ENCODE measurements around the gene HSPA6.
"Not testable (repeated sequence)": the region's sequence is repeated elsewhere in the genome, so short reads cannot be mapped to it uniquely, and the experiment has no call there.

HSPA6 gene

DNA sequence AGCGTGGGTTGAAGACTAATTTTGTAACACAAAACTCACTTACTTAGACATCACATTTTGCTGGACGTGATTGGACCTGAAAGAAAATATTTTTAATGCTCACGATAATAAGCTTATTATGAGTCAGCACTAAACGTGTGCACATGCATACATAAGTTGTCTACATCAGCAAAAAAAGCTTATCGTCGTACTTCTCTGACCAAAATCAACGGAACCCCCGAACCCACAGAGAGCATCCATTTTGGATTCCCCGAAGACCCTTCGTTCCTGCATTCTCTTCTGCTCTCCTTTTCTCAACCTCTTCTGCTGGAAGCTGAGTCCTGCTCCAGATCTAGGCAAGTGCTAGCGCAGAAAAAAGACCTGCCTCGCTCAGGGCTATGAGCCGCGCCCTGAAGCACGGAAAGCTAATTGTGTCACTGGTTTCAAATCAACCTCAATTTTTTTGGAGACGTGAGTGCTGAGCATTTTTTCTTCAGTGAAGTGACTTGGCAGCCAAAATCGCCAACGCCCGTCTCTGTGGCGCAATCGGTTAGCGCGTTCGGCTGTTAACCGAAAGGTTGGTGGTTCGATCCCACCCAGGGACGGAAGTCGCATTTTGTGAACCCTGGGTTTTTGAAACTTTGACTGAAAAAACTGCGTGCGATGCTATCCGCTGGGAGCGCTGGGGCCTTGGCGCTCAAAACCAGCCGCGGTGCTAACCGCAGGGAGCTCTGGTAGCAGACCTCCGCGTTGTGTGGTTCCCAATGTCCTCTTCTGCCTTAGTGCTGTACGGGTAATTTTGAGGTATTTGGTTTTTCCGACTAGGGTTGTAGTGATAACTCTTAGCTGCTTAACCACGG is 15.6 kb downstream of the HSPA6 start:
- not testable (repeated sequence) for H3K4me1 ChIP-seq (ENCODE audit: insufficient read depth, low read length); H3K9me3 ChIP-seq (ENCODE audit: insufficient read depth, low read depth, low read length); H3K36me3 ChIP-seq (ENCODE audit: insufficient read depth, low read length)
- WGBS = 3% methylated on average over 40 of the region's 41 CpGs
- Histone ChIP-seq H3K27me3 (ENCODE audit: insufficient read depth, low read length) (peaks cover 15% of the 10 kb centered on the region), H3K9ac (ENCODE audit: low read depth, low read length) (peak overlapping the region; percentile 75), H3K27ac (ENCODE audit: low read depth, low read length) (peak overlapping the region; percentile 56; the same call in 1 of the 2 replicates), H3K4me3 (ENCODE audit: low read length) (peak overlapping the region; percentile 82)

DNA sequence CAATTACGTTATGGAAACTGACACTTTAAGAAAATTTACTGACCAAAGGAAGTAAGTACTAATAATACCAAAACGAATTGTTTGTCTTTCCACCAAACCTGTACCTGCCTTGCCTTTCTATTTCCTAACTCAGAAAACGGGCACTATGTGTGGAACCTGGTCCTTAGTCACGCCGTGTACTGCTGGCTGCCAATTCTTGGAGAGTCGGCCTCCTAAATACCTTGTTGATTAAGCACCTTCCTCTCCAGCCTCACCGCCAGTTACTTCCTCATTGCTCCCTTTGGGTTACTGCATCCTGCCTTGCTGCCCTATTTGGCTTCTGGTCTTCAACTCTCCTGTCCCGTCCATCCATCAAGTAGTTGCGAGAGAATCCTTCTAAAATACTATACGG is 16.2 kb downstream of the HSPA6 start:
- 67% methylated on average over 10 of the region's 10 CpGs for WGBS
- peak overlapping the region; percentile 82 for H3K4me3 ChIP-seq (ENCODE audit: low read length)
- not testable (repeated sequence) for H3K9me3 ChIP-seq (ENCODE audit: insufficient read depth, low read depth, low read length); H3K4me1 ChIP-seq (ENCODE audit: insufficient read depth, low read length); H3K9ac ChIP-seq (ENCODE audit: low read depth, low read length); H3K27ac ChIP-seq (ENCODE audit: low read depth, low read length); H3K36me3 ChIP-seq (ENCODE audit: insufficient read depth, low read length)
- H3K27me3 ChIP-seq (ENCODE audit: insufficient read depth, low read length) = peaks cover 15% of the 10 kb centered on the region

DNA sequence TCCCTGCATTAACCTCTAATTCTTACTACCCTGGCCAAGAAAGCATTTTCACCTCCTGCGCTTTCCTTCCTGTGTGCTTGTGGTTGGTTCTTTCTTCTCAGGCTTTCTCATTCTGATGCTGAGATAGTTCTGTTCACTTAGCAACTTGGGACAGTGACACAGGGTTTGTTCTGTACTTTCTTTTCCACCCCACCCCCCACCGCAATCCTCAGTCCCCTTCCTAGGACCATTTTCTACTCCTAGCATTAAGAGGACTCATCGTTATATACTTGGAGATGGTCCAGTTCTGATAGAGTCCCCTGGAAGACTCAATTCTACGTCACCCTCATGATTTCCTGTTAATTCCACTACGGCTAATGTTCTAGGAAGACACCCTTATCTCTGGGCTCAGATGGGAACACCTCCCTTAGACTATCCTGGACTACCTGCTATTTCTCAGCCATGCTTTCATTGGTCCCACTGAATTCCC is 17.8 kb downstream of the HSPA6 start:
- not testable (repeated sequence) for H3K9me3 ChIP-seq (ENCODE audit: insufficient read depth, low read depth, low read length); H3K9ac ChIP-seq (ENCODE audit: low read depth, low read length); H3K36me3 ChIP-seq (ENCODE audit: insufficient read depth, low read length); H3K4me3 ChIP-seq (ENCODE audit: low read length); H3K27ac ChIP-seq (ENCODE audit: low read depth, low read length); H3K4me1 ChIP-seq (ENCODE audit: insufficient read depth, low read length)
- peaks cover 15% of the 10 kb centered on the region for H3K27me3 ChIP-seq (ENCODE audit: insufficient read depth, low read length)
- 95% methylated on average over 4 of the region's 5 CpGs for WGBS

DNA sequence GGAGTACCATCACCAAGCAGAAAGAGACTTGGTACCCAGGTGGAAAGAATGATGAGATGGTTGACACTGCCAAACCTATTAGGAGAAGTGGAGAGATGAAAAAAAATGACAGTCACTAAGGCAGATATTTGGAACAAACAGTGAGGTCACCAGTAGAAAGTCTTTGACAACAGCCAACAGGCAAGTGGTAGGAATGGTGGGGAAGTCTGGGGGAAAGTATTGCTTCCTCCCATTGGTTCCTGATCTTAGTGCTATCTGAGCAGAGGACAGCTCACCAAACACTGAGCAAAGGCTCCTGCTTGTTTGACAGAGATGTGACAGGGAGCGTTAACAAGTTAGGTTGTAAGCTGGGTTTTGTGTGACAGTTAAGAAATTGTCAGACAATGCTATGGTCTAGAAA is 18.8 kb downstream of the HSPA6 start:
- H3K9ac ChIP-seq (ENCODE audit: low read depth, low read length); H3K9me3 ChIP-seq (ENCODE audit: insufficient read depth, low read depth, low read length); H3K27ac ChIP-seq (ENCODE audit: low read depth, low read length); H3K4me3 ChIP-seq (ENCODE audit: low read length); H3K4me1 ChIP-seq (ENCODE audit: insufficient read depth, low read length); H3K36me3 ChIP-seq (ENCODE audit: insufficient read depth, low read length): not testable (repeated sequence)
- H3K27me3 ChIP-seq (ENCODE audit: insufficient read depth, low read length) = peaks cover 15% of the 10 kb centered on the region
- no CpG with 5 or more reads among the region's 1 CpG for WGBS

DNA sequence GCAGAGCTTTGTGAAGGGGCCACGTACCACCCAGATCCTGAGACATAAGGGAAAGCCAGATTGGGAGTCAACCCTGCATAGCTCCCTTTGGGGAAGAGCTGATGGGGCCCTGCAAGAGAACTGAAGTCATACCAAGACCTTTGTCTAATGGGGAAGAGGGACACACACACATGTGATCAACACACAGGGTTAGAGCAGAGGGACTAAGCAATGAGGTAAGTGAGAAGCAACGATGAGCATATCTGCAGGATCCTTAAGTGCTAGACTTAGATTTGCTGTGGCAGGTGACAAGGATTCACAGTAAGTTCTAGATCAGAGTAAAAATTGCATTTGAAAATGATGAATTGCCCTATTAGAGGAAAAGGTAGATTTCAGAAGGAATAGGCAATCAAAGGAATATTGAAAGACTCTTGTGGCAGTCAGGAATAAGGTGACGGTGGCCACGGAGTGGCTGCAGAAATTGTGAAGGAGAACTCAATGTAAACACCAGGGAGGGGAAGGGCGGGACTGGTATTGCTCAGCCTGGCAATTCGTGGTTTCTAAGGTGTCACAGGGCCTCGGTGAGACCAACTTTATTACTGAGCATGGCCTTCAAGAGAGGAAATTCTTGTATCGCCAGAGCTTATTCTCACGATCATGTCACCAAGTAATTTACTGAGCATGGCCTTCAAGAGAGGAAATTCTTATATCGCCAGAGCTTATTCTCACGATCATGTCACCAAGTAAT is 20.8 kb downstream of the HSPA6 start:
- peaks cover 15% of the 10 kb centered on the region for H3K27me3 ChIP-seq (ENCODE audit: insufficient read depth, low read length)
- H3K9ac ChIP-seq (ENCODE audit: low read depth, low read length); H3K4me1 ChIP-seq (ENCODE audit: insufficient read depth, low read length); H3K4me3 ChIP-seq (ENCODE audit: low read length); H3K9me3 ChIP-seq (ENCODE audit: insufficient read depth, low read depth, low read length); H3K36me3 ChIP-seq (ENCODE audit: insufficient read depth, low read length); H3K27ac ChIP-seq (ENCODE audit: low read depth, low read length): not testable (repeated sequence)
- 89% methylated on average over 10 of the region's 11 CpGs for WGBS

DNA sequence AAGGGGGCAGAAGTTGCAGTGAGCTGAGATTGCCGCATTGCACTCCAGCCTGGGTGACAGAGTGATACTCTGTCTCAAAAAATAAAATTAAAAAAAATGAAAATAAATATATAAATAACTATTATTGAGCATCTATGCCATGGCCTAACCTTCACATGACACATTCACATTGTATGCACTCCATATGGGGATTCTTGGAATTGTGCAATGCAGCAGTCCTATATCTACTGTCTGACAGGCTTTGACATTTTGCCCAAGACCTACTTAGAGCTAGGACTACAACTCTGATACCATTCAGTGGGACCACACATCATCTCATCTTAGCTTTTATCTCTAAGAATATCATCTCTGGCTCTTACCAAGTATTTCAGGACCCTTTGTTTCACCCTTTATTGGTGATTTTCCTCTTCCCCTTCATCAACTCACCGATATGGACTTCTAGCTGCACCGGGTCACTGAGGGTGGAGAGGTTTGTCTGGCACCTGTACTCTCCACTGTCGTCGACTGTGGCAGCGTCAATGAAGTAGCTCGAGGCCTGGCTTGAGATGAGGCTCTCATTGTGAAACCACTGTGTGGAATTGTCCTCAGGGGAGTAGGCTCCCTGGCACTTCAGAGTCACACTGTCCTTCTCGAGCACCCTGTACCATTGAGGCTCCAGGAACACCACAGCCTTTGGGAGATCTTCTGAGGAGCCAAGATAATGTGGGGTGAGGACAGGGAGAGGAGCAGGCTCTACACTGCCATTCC is 23.8 kb downstream of the HSPA6 start:
- H3K4me3 ChIP-seq (ENCODE audit: low read length); H3K27me3 ChIP-seq (ENCODE audit: insufficient read depth, low read length); H3K9me3 ChIP-seq (ENCODE audit: insufficient read depth, low read depth, low read length); H3K27ac ChIP-seq (ENCODE audit: low read depth, low read length); H3K36me3 ChIP-seq (ENCODE audit: insufficient read depth, low read length); H3K4me1 ChIP-seq (ENCODE audit: insufficient read depth, low read length); H3K9ac ChIP-seq (ENCODE audit: low read depth, low read length): not testable (repeated sequence)
- WGBS = 90% methylated on average over 5 of the region's 8 CpGs

DNA sequence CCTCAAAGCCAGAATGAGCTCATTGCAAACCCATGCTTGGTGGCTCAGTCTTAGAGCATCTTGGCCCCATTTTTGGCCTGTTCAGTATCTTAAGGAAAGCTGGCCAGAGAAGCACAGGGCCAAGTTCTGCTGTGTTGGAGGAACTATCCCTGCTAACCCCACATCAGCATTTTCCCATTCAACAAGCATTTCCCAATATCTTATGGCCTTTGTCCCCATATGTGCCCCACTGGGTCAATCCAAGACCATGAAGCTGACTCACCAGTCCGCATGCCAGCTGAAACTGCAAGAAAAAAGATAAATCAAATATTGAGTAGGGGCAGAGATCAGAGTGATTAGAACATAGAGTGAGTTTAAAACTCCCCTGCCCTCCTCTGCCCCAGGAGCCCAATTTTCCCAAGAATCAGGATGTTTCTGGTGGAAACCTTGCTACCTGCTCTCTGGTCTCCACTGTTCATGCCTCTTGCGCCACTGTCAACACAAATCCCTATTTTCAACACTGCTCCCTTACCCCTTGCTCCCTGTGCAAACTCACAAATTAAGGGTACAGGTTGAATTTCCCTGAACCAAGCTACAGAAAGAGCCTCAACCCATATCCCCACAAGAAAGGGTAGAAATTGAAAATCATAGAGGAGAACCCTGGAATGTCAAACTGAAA is 24.5 kb downstream of the HSPA6 start:
- H3K4me1 ChIP-seq (ENCODE audit: insufficient read depth, low read length); H3K9me3 ChIP-seq (ENCODE audit: insufficient read depth, low read depth, low read length); H3K36me3 ChIP-seq (ENCODE audit: insufficient read depth, low read length); H3K27ac ChIP-seq (ENCODE audit: low read depth, low read length); H3K9ac ChIP-seq (ENCODE audit: low read depth, low read length); H3K27me3 ChIP-seq (ENCODE audit: insufficient read depth, low read length); H3K4me3 ChIP-seq (ENCODE audit: low read length): not testable (repeated sequence)
- WGBS = 86% methylated on average over 1 of the region's 2 CpGs

DNA sequence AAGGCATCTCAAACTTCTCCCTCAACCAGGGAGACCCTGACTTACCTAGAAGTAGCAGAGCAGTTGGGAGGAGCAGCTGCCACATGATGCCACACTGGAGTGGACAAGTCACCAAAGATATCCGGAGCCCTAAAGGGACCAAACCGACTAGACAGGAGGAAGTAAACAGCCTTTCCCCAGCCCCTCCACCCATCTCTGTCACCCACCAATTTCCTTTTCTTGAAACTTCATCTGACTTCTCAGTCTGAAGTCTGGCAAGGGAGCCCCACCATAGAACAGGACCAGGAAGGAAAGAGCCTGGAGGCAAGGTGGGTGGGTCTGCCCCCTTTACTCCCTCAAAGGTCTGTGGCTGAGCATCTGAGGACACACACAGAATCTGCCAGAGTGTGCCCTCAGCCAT is 25.3 kb downstream of the HSPA6 start, which contains the start of gene FCGR3A:
FCGR3A (minus strand) TSS at position 167 of the 400 bp plus-strand sequence; CDS start at position 85, 82 bp downstream.
- no peaks in the 10 kb centered on the region for H3K4me1 ChIP-seq (ENCODE audit: insufficient read depth, low read length)
- H3K27ac ChIP-seq (ENCODE audit: low read depth, low read length) = no peak within 1 kb of the TSS
- H3K9me3 ChIP-seq (ENCODE audit: insufficient read depth, low read depth, low read length) = no peaks in the 10 kb centered on the region
- no peak within 1 kb of the TSS for H3K4me3 ChIP-seq (ENCODE audit: low read length)
- no peaks in the 10 kb centered on the region for H3K27me3 ChIP-seq (ENCODE audit: insufficient read depth, low read length)
- H3K9ac ChIP-seq (ENCODE audit: low read depth, low read length) = no peak within 1 kb of the TSS
- no peaks in the 10 kb centered on the region for H3K36me3 ChIP-seq (ENCODE audit: insufficient read depth, low read length)
- WGBS = 87% methylated on average over 2 of the region's 2 CpGs

DNA sequence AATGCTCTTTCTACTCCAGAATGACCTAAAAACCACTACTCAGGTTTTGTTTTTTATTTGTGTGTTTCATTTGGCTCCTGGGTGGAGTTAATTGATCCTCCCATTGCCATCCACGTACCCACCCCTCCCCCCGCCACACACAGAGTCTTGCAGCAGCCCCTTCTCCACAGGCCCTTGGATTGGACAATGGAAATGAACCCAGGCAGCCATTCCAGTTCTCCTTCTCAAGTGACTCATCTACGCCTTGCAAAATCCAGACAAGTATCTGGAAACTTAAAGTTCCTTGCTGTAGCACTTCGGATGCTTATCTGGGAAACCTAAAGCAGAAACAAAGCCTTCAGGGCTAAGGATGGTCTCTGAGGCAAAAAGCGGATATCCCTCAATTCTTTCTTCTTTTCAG is 26.6 kb downstream of the HSPA6 start:
- H3K27ac ChIP-seq (ENCODE audit: low read depth, low read length); H3K9ac ChIP-seq (ENCODE audit: low read depth, low read length); H3K27me3 ChIP-seq (ENCODE audit: insufficient read depth, low read length); H3K4me1 ChIP-seq (ENCODE audit: insufficient read depth, low read length); H3K9me3 ChIP-seq (ENCODE audit: insufficient read depth, low read depth, low read length); H3K36me3 ChIP-seq (ENCODE audit: insufficient read depth, low read length); H3K4me3 ChIP-seq (ENCODE audit: low read length): not testable (repeated sequence)
- 89% methylated on average over 4 of the region's 5 CpGs for WGBS

DNA sequence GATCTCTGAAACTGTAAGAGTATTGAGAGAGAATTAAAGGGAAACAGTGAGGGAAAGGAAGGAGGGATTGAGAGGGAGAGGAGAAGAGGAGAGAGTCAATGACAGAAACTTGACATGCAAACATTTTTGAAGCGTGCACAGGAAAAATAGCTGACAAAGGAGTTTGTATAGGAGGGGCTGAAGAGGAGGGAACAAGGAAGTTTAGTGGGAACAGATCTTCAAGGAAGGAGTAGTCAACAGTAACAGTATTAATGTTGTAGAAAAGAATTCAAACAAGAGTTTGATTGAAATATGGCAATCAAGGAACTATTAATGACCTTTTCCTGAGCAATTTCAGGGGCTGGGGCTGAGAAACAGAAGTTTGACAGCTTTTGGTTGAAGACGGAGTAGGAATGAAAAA is 29.3 kb downstream of the HSPA6 start:
- not testable (repeated sequence) for H3K36me3 ChIP-seq (ENCODE audit: insufficient read depth, low read length); H3K4me3 ChIP-seq (ENCODE audit: low read length); H3K9ac ChIP-seq (ENCODE audit: low read depth, low read length); H3K9me3 ChIP-seq (ENCODE audit: insufficient read depth, low read depth, low read length); H3K27ac ChIP-seq (ENCODE audit: low read depth, low read length); H3K27me3 ChIP-seq (ENCODE audit: insufficient read depth, low read length); H3K4me1 ChIP-seq (ENCODE audit: insufficient read depth, low read length)
- WGBS = 88% methylated on average over 1 of the region's 2 CpGs

DNA sequence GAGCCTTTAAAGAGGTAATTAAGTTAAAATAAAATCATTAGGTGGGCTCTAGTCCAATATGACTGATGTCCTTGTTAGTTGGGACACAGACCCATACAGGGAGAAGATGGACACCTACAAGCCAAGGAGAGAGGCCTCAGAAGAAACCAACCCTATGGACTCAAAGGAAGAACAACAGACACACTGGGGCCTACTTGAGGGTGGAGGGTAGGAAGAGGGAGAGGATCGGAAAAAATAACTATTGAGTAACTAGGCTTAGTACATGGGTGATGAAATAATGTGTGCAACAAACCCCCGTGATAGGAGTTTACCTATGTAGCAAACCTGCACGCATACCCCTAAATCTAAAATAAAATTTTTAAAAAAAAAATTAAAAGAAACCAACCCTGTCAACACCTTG is 30.0 kb downstream of the HSPA6 start:
- not testable (repeated sequence) for H3K4me1 ChIP-seq (ENCODE audit: insufficient read depth, low read length); H3K36me3 ChIP-seq (ENCODE audit: insufficient read depth, low read length); H3K4me3 ChIP-seq (ENCODE audit: low read length); H3K27ac ChIP-seq (ENCODE audit: low read depth, low read length); H3K9me3 ChIP-seq (ENCODE audit: insufficient read depth, low read depth, low read length); H3K27me3 ChIP-seq (ENCODE audit: insufficient read depth, low read length); H3K9ac ChIP-seq (ENCODE audit: low read depth, low read length)
- WGBS = 89% methylated on average over 1 of the region's 3 CpGs

Measured in HUES64 (cell line).